Measurements from ENCODE around the gene CDKL4.
A peak's percentile ranks its signal among the peaks of the same experiment; 100 is the strongest.
"Not testable (repeated sequence)": the region's sequence is repeated elsewhere in the genome, so short reads cannot be mapped to it uniquely, and the experiment has no call there.

Gene CDKL4

GRCh38 chr2:39232141-39232540 lies 11.6 kb downstream of the CDKL4 start:
- DNase-seq (ENCODE audit: low read depth in 2 of 2) = no peak

GRCh38 chr2:39228413-39229209 lies 15.2 kb downstream of the CDKL4 start:
- no peak for DNase-seq (ENCODE audit: low read depth in 2 of 2)

- peak; percentile 65 to 73 for DNase-seq (ENCODE audit: low read depth in 2 of 2)
Observed at GRCh38 chr2:39227628-39228412, 15.9 kb downstream of the CDKL4 start.

GRCh38 chr2:39225567-39225966 lies 18.2 kb downstream of the CDKL4 start:
- no peak for DNase-seq (ENCODE audit: low read depth in 2 of 2)

- no peak for DNase-seq (ENCODE audit: low read depth in 2 of 2)
Observed at GRCh38 chr2:39223909-39224308, 19.9 kb downstream of the CDKL4 start.

- DNase-seq (ENCODE audit: low read depth in 2 of 2) = no peak
Observed at GRCh38 chr2:39221459-39221858, 22.3 kb downstream of the CDKL4 start.

GRCh38 chr2:39220136-39220535 lies 23.6 kb downstream of the CDKL4 start:
- no peak for DNase-seq (ENCODE audit: low read depth in 2 of 2)

GRCh38 chr2:39218391-39218790 lies 25.4 kb downstream of the CDKL4 start:
- peak in 1 of 2 donors; percentile 4 for DNase-seq (ENCODE audit: low read depth in 2 of 2)

GRCh38 chr2:39217192-39217550 lies 26.6 kb downstream of the CDKL4 start:
- no peak for DNase-seq (ENCODE audit: low read depth in 2 of 2)

- DNase-seq (ENCODE audit: low read depth in 2 of 2) = peak; percentile 42 to 65
Observed at GRCh38 chr2:39216346-39217191, 27.2 kb downstream of the CDKL4 start.

GRCh38 chr2:39215545-39215944 lies 28.2 kb downstream of the CDKL4 start:
- DNase-seq (ENCODE audit: low read depth in 2 of 2) = no peak

- no peak for DNase-seq (ENCODE audit: low read depth in 2 of 2)
Observed at GRCh38 chr2:39213015-39213414, 30.8 kb downstream of the CDKL4 start.

- DNase-seq (ENCODE audit: low read depth in 2 of 2) = no peak
Observed at GRCh38 chr2:39210846-39211245, 32.9 kb downstream of the CDKL4 start.

- no peak for DNase-seq (ENCODE audit: low read depth in 2 of 2)
Observed at GRCh38 chr2:39203382-39203781, 40.4 kb downstream of the CDKL4 start.

- DNase-seq (ENCODE audit: low read depth in 2 of 2) = no peak
Observed at GRCh38 chr2:39202639-39203369, 41.0 kb downstream of the CDKL4 start.

- DNase-seq (ENCODE audit: low read depth in 2 of 2) = not testable (repeated sequence)
Observed at GRCh38 chr2:39197003-39197402, 46.8 kb downstream of the CDKL4 start.

- DNase-seq (ENCODE audit: low read depth in 2 of 2) = no peak
Observed at GRCh38 chr2:39194686-39195085, 49.1 kb downstream of the CDKL4 start.

- DNase-seq (ENCODE audit: low read depth in 2 of 2) = no peak
Observed at GRCh38 chr2:39188960-39189494, 54.7 kb downstream of the CDKL4 start.

GRCh38 chr2:39183673-39184072 lies 60.1 kb downstream of the CDKL4 start:
- DNase-seq (ENCODE audit: low read depth in 2 of 2) = no peak

- no peak for DNase-seq (ENCODE audit: low read depth in 2 of 2)
Observed at GRCh38 chr2:39181297-39181696, 62.5 kb downstream of the CDKL4 start.
